Subcutaneous abdominal adipose tissue (tissue), 5 donors: Measurements from ENCODE around the gene EED.

Experiments used
- H3K27ac ChIP-seq: one replicate; pipeline ENCODE4 v1.7.0; 2013; ENCODE audit warnings: low read depth, mild to moderate bottlenecking, inconsistent platforms, low read length, moderate library complexity
- H3K27me3 ChIP-seq, 5 donors: one replicate each; pipeline ENCODE4 v1.7.0; 2013; ENCODE audit warnings: low read length in 5 of 5, inconsistent platforms in 1 of 5; ENCODE audit not compliant: control insufficient read depth in 5 of 5, insufficient read depth in 4 of 5
- H3K36me3 ChIP-seq, 5 donors: one replicate each; pipeline ENCODE4 v1.7.0; 2013; ENCODE audit warnings: low read length in 5 of 5; ENCODE audit not compliant: control insufficient read depth in 5 of 5, insufficient read depth in 5 of 5
- H3K4me1 ChIP-seq, 5 donors: one replicate each; pipeline ENCODE4 v1.7.0; 2013; ENCODE audit warnings: low read length in 5 of 5, mild to moderate bottlenecking in 3 of 5, moderate library complexity in 1 of 5; ENCODE audit not compliant: control insufficient read depth in 5 of 5, insufficient read depth in 5 of 5
- H3K4me3 ChIP-seq, 5 donors: one replicate each; pipeline ENCODE4 v1.7.0; 2013; ENCODE audit warnings: low read length in 5 of 5, low read depth in 1 of 5
- H3K9ac ChIP-seq, 5 donors: one replicate each; pipeline ENCODE4 v1.7.0; 2013; ENCODE audit warnings: low read length in 5 of 5, mild to moderate bottlenecking in 4 of 5, moderate library complexity in 3 of 5
- H3K9me3 ChIP-seq, 5 donors: one replicate each; pipeline ENCODE4 v1.7.0; 2013; ENCODE audit warnings: low read length in 5 of 5; ENCODE audit not compliant: control insufficient read depth in 5 of 5
- donor health status: healthy.
- donor health status: healthy.
- donor health status: healthy.
- donor health status: healthy.
- donor health status: healthy.

The EED gene

GRCh38 chr11:86262387-86262786 lies 17.8 kb downstream of the EED start:
- H3K9ac ChIP-seq: no peak overlapping the region
- H3K27ac ChIP-seq: no peak overlapping the region
- H3K4me3 ChIP-seq: no peak overlapping the region
- H3K9me3 ChIP-seq: no peaks in the 10 kb centered on the region
- H3K27me3 ChIP-seq: no peaks in the 10 kb centered on the region
- H3K4me1 ChIP-seq: peaks cover 0 to 7% (median 0%) of the 10 kb centered on the region in 5 donors
- peaks cover 17 to 51% (median 33%) of the 10 kb centered on the region in 5 donors for H3K36me3 ChIP-seq

- Histone ChIP-seq H3K27me3 (no peaks in the 10 kb centered on the region), H3K36me3 (peaks cover 21 to 49% (median 32%) of the 10 kb centered on the region in 5 donors)
These were observed 20.1 kb downstream of the EED start for GRCh38 chr11:86264649-86265048.

DNA sequence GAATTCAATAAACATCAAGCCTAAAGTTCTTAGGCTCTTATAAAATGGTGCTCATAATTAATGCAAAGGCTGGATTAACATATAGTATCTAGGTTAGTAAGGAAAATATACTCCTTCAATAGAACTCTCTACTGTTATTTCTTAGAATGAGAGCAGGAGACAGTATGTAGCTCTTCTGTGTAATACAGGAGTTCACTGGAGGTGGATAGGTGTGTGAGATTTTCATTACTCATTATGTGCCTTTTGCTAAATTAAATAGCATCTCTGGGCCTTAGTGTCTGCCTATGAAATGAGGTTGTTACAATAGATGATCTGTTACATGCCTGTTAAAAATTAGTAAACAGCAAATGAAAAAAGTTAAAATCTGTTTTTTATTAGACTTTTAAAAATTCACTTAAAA lies 20.6 kb downstream of the EED start:
- Histone ChIP-seq H3K27ac (no peak overlapping the region), H3K4me1 (no peaks in the 10 kb centered on the region), H3K36me3 (peaks cover 22 to 47% (median 27%) of the 10 kb centered on the region in 5 donors), H3K9me3 (no peaks in the 10 kb centered on the region), H3K9ac (no peak overlapping the region), H3K27me3 (no peaks in the 10 kb centered on the region), H3K4me3 (no peak overlapping the region)

More at GRCh38 chr11:86264649-86265048, 20.1 kb downstream of the EED start:
- Histone ChIP-seq H3K9ac (no peak overlapping the region), H3K4me1 (no peaks in the 10 kb centered on the region), H3K27ac (no peak overlapping the region), H3K9me3 (no peaks in the 10 kb centered on the region), H3K4me3 (no peak overlapping the region)

GRCh38 chr11:86269645-86270044 lies 25.1 kb downstream of the EED start:
- Histone ChIP-seq H3K4me1 (peaks cover 0 to 3% (median 0%) of the 10 kb centered on the region in 5 donors), H3K27ac (no peak overlapping the region), H3K27me3 (no peaks in the 10 kb centered on the region), H3K36me3 (peaks cover 6 to 30% (median 15%) of the 10 kb centered on the region in 5 donors), H3K4me3 (no peak overlapping the region), H3K9ac (no peak overlapping the region), H3K9me3 (no peaks in the 10 kb centered on the region)

DNA sequence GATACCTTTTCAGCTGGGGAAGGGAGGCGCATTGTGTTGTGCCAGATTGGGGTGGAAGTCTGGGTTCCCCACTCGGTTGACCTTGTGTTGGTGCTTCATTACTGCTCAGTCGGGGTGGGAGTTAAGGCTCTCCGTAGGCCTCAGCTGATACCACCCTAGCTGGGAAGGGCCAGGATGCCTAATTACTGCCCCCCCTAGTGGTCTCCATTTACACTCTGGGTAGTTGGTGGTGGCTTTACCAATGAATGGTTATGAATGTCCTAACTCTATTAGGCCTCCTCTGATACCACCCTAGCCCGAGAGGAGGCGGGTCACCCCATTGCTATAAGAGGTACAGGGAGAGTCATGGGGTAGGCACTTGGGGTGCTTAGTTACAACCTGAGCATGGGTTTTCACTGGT lies 29.9 kb downstream of the EED start:
- Histone ChIP-seq H3K27me3 (no peaks in the 10 kb centered on the region), H3K9ac (no peak overlapping the region), H3K4me1 (peaks cover 0 to 17% (median 0%) of the 10 kb centered on the region in 5 donors), H3K9me3 (no peaks in the 10 kb centered on the region), H3K27ac (no peak overlapping the region), H3K4me3 (no peak overlapping the region), H3K36me3 (peaks cover 11 to 39% (median 15%) of the 10 kb centered on the region in 5 donors)

- Histone ChIP-seq H3K9ac (no peak overlapping the region), H3K4me3 (no peak overlapping the region), H3K27me3 (no peaks in the 10 kb centered on the region), H3K4me1 (peaks cover 0 to 20% (median 0%) of the 10 kb centered on the region in 5 donors), H3K9me3 (no peaks in the 10 kb centered on the region), H3K36me3 (peaks cover 11 to 38% (median 14%) of the 10 kb centered on the region in 5 donors), H3K27ac (no peak overlapping the region)
These were observed 30.4 kb downstream of the EED start for GRCh38 chr11:86274999-86275398.

GRCh38 chr11:86275493-86276370 lies 31.2 kb downstream of the EED start:
- no peaks in the 10 kb centered on the region for H3K27me3 ChIP-seq
- no peak overlapping the region for H3K4me3 ChIP-seq
- H3K36me3 ChIP-seq: peaks cover 11 to 37% (median 14%) of the 10 kb centered on the region in 5 donors
- peaks cover 0 to 20% (median 0%) of the 10 kb centered on the region in 5 donors for H3K4me1 ChIP-seq
- H3K9me3 ChIP-seq: no peaks in the 10 kb centered on the region
- no peak overlapping the region for H3K27ac ChIP-seq
- no peak overlapping the region for H3K9ac ChIP-seq

DNA sequence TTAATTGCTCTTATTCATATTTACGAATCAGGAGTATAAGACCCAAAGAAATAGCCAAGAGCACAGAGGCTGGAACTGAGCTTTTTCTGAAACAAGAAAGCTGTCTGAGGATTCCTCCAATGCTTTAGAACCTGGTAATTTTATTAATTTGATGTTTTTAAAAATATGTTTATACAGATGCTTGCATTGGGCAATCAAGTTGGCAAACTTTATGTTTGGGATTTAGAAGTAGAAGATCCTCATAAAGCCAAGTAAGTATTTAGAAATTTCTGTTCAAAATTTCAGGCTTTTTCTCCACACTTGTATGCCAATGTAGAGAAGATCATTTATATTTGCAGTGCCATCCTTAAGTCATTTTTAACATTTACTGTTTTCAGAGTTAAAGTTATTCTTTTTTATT lies 33.2 kb downstream of the EED start:
- H3K4me1 ChIP-seq: peaks cover 0 to 20% (median 0%) of the 10 kb centered on the region in 5 donors
- H3K9me3 ChIP-seq: no peaks in the 10 kb centered on the region
- H3K27ac ChIP-seq: no peak overlapping the region
- no peak overlapping the region for H3K9ac ChIP-seq
- no peak overlapping the region for H3K4me3 ChIP-seq
- peaks cover 11 to 39% (median 15%) of the 10 kb centered on the region in 5 donors for H3K36me3 ChIP-seq
- no peaks in the 10 kb centered on the region for H3K27me3 ChIP-seq

DNA sequence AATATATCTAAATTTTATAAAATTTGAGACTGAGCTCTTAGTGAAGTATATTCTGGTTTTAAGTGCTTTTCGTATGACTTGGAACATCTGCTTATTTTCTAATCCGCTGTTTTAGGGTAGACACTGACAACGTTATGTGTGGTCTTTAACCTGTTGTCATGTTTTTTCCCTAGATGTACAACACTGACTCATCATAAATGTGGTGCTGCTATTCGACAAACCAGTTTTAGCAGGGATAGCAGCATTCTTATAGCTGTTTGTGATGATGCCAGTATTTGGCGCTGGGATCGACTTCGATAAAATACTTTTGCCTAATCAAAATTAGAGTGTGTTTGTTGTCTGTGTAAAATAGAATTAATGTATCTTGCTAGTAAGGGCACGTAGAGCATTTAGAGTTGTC lies 33.7 kb downstream of the EED start:
- Histone ChIP-seq H3K9me3 (no peaks in the 10 kb centered on the region), H3K27ac (no peak overlapping the region), H3K4me3 (no peak overlapping the region), H3K9ac (peak overlapping the region in 1 of 5 donors; percentile 30), H3K36me3 (peaks cover 11 to 39% (median 12%) of the 10 kb centered on the region in 5 donors), H3K4me1 (peaks cover 0 to 20% (median 0%) of the 10 kb centered on the region in 5 donors), H3K27me3 (no peaks in the 10 kb centered on the region)

GRCh38 chr11:86279747-86280146 lies 35.2 kb downstream of the EED start:
- Histone ChIP-seq H3K27ac (no peak overlapping the region), H3K27me3 (no peaks in the 10 kb centered on the region), H3K9me3 (no peaks in the 10 kb centered on the region), H3K36me3 (peaks cover 16 to 36% (median 20%) of the 10 kb centered on the region in 5 donors), H3K4me1 (peaks cover 0 to 17% (median 0%) of the 10 kb centered on the region in 5 donors), H3K9ac (no peak overlapping the region), H3K4me3 (no peak overlapping the region)
